Activated CD8-positive, alpha-beta memory T cell treated with anti-CD3 and anti-CD28 coated beads for 1 hour (primary cell): ENCODE data around the gene BCL11B.

Source experiments
- DNase-seq, 2 donors: peaks; one replicate each; pipeline ENCODE4 v3.0.0-alpha.2; 2020; ENCODE audit warnings: low read depth in 1 of 2; ENCODE audit errors: extremely low read depth in 1 of 2

Gene BCL11B

DNA sequence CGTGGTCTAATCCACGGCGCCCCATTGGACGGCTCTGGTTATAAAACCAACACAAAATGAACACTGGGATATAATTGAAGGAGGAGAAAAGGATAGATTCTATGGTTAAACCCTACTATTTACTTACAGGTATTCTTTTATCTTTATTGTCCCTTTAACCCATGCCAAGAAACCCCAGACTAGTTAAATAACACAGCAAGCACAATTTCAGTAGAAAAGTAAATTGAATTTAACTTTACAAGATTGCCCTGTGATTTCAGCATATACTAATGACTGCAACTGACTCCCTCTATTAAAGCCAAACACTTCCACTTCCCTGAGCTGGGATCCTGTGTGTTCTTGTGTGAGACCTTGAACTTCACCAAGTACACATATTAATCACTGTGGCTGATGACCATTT lies 45.3 kb downstream of the BCL11B start:
- no peak for DNase-seq

DNA sequence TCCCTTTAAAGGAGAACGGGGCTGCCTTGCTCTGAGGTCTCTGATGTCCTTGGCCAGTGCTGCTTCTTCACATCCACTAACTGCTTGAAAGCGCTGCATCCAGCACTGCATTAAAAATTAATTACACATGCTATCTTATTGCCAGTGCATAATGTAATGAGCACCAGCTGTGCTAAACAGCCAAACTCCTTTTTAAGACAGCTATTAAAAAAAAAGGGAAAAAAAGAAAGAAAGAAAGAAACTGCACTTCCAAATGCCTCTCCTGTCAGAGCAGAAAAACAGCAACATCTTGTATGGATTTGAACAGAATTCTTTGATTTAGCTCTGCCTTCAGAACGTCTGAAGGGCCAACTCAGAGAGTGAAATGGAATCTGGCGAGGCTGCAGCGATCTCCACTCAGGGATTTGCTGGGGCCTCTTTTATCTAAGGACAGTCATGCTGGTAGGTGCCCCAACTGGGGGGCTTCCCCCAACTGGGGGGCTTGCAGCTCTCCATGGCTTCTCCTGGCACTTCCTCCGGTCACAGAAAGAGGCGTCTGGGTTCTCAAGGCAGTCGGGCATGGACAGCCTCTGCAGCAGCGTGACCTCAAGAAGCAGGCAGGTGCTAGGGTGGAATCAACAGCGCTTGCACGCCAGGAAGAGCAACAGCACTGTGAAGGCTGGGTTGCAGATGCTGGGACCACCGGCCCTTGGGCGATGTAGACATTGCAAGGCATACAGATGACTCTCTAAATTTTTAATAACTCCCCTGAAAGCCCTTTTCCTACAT lies 46.4 kb downstream of the BCL11B start:
- no peak for DNase-seq

DNA sequence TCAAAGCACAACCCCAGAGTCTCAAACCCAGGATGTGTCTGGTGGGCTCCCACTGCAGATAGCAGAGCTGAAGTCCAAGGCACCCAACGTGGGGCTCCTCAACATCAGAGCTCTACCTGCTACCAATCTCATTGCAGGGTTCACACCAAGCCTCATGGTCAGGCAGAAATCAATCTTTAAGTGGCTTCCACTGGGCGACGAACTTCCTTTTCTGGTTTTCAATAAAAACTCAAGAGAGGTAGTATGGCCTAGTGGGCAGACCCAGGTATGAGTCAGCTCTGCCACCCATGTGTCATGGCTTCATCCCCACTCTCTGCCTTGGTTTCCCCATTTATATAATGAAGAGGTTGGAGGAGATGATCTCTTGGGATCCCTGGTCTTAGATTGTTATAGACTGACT lies 47.0 kb downstream of the BCL11B start:
- DNase-seq = no peak

DNA sequence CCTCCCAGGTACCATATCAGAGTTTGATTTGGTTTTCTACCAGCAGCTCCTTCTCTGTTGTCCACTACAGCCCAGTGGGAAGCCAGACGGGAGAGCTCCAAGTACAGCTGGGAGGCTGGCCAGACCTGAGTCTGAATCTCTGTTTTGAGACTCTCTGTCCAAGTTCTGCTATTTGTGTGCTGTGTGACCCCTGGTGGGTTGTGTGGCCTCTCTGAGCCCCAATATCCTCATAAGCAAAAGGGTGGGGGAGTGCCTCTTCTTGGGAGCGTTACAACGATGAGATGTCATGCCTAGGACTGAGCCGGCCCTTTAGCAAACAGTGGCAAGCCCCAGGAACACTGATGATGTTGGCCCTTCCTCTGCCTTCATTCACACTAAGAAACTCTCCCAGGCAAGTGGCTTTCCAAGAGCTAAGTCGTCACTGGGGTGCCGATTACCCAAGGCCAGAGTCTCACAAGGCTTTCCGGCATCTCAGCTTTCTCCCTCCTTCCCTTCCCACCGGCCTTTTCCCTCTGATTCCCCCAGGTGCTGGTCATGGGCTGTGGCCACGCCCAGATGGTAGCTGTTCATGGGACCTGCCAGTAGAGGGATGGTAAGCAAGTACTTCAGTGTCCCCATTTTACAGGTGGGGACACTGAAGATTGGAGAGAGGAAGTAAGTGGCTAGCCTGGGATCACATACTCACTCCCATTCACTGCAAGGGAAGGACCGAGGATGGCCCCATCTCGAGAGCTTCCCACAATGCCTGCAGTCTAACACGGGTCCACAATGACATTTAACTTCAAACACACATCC lies 47.7 kb downstream of the BCL11B start:
- no peak for DNase-seq

DNA sequence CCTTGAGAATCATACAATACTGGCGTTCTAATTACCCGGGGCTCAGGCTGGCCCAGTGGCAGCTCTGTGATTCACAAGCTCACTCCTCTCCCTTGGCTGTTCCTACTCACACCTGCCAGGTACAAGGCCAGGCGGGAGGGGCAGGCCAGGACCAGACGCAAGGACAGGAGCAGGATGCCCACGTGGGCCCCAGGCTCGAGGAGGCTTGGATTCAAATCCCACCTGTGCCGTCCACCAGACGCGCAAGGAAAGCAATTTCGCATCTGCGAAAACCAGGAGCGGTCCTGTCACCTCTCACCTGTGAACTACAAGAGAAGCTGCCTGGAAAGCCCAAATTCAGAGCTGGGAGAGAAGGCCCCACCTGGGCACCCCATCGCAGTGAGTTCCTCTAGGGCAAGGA lies 50.6 kb downstream of the BCL11B start:
- no peak for DNase-seq

DNA sequence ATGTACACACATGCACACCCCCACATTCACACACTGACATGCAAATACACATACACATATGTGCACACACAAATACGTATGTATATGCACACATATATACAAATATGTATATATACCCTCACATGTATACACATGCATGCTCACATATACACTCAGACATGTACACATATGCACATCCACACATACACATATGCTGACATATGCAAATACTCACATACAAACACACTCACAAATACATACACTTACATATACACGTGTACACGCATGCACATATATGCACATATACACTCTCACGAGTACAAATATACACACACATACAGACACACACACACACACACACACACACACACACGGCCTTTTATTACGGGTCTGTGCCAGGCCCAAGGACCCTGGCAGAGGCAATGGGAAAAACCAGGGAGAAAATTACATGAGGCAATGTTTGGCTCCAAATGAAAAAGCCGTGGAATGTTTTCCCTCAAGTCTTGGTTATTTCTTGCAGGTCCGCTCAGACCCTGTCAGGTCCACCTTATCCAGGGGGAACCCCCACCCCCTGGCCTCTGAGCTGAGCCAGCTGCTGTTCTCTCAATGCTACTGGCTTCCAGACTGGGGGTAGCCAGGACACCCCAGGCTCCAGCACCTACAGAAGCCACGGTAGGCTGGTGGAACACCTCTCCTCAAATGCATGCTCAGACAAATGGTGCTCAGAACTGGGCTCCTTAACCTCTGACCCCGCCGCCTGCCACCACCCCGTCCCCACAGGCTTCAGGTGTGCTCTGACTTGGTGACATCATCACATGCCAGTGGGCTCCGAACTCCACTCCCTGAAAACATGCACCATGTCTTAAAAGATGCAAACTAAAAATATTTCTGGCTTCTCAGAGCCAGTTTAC lies 54.7 kb downstream of the BCL11B start:
- no peak for DNase-seq

DNA sequence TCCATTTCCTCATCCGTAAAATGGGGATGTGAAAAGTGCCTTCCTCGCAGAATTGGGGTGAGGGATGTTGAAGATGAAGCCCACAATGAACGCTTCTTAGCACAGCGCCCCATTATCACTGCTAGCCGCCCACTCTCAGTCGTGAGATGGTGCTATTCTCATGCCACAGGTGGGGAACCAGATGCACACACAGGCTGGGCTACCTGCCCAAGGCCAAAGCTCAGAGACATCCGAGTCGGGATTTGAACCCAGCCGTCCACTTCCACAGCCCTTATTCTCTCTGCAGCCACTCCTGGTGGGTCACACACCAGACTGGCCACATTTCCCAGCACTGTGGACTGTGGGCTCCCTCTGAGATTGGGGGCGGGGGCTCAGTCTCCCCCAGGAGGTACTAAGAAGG lies 55.8 kb downstream of the BCL11B start:
- no peak for DNase-seq

DNA sequence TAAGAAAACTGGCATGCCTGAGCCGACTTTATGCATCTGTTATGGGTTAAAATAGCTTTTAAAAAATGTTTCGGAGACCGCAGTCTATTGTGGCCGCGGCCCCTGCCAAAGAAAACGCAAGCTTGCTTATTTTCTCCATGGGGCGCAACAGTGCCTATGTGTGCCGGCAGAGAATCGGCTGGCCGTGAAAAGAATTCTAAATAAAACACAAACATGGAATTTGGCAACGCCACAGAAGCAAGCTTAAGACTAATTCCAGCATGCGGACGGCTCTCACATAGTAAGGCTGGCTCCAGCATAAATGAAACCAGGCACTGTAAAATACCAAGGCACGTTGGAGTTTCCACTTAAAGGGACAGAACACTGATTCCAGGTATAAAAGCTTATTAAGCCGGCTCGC lies 56.7 kb downstream of the BCL11B start:
- no peak for DNase-seq

DNA sequence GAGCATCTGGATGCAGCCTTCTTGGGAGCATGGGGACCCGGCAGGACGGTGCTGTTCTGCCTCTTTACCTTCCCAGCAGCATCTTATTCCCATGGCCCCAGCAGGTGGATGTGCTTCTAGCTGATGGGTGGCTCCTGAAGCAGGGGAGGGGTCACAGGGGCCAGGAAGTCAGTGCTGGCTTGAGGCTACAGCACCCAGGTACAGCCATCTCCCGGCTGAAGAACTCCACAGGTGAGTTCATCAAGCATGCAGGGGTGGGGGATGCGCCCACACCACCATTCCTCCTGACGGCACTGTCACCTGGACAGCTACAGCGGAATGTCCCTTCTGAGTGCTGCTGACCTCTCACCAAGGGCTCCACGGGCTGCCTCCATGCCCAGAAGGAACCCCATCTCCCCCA lies 57.3 kb downstream of the BCL11B start:
- DNase-seq = no peak

DNA sequence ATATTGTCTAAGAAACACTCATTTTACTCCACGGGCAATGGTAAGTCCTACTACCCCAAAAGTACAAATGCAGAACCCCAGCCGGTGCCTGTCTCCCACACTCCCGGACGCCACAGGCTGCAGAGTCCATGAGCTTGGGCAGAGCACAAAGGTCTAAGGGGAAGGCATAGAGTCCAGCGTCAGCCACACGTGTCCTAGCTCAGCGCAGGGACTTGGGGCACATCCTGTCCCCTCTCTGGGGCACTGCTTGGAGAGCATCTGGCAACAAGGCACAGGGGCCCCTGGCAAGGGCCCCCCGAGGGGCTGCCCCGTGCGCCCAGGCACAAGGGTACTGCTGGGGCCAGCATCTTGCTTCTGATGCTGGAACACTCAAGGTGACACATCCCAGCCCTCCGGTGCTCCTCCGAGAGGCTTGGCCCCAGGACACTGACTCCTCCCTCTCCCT lies 58.4 kb downstream of the BCL11B start:
- DNase-seq = no peak

DNA sequence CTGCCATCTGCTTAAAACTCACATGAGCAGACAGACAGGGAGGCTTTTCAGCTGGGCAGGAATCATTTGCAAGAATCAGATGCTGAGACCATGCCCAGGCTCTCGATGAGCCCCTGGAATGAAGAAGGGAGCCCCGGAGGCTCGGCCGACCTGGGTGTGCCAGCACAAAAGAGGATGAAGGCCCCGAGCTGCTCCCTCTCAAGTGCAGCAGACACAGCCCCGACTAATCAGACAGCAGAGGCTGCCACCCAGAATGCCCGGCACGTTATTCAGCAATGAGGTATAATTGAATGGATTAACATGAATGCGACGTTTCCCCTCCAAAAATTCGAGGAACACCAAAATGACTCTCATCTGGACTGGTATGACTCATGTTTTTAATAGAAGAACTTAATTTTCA lies 58.9 kb downstream of the BCL11B start:
- DNase-seq = no peak

DNA sequence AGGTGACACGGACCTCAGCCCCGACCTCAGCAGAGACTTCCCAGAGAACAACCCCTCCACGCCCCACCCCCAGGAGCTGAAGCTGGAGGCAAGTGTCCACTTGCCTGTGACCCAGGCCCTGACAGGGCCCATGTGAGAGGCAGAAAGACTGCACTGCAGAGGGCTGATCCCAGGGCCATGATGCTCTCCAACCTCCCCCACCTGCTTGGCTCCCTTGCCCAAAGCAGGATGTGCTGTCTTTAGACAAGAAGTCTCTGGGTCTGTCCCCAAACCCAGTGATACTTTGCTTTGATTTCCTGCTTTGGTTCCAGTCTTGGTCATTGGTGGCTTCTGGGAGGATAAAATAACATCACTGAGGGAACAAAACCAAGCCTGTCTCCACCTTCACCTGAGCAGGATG lies 59.4 kb downstream of the BCL11B start:
- DNase-seq = no peak

DNA sequence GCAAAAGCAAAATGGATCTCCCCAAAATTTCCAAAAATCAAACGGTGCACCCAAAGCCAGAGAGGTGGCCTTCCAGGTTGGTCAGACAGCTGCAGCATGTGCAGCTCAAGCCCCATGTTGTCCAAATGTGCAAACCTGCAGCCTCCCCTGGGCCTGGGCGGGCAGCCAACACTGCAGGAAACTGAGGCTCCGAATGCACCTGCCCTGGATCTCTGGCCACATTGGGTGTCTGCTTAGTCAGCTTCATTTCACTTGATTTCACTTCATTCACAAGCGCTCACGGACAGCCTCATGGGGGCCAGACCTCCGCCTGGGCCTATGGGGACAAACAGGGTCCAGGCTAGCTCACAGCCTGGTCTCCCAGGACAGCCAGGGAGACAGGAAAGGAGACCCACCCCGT lies 59.8 kb downstream of the BCL11B start:
- DNase-seq = no peak

DNA sequence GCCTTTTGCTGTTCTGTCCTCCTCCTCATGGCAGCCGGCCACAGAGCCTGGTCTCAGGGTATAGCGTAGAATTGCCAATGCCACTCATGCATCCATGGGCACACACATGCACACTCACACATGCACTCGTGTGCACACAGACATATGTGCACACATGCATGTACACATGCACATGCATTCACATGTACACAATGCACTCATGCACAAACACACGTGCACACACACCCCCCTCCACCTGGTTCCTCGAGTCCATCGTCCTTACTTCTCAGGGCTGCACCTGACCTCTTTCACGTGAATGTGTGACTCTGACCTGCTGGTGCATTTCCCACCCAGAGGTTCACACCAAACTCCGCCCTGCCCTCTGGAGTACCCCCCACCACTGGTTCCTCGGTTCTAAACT lies 60.6 kb downstream of the BCL11B start:
- DNase-seq = no peak

DNA sequence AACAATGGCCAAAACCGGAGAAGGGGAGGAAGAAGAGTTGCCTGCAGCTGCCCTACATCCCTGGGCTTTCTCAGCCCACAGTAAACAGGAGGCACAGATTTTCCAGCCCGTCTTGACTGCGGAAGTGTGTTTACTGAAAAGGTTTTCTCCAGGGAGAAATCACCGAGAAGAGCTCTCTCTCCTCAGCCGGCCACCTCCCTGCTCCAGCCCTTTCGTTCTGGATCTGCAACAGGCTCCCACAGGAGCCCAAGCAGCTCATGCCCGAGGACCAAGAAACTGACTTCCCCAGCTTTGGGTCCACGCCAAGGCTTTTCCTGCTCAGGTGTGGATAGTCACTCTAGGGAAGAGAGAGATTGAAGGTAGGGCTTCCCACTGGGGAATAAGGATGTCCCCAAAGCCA lies 61.7 kb downstream of the BCL11B start:
- no peak for DNase-seq

DNA sequence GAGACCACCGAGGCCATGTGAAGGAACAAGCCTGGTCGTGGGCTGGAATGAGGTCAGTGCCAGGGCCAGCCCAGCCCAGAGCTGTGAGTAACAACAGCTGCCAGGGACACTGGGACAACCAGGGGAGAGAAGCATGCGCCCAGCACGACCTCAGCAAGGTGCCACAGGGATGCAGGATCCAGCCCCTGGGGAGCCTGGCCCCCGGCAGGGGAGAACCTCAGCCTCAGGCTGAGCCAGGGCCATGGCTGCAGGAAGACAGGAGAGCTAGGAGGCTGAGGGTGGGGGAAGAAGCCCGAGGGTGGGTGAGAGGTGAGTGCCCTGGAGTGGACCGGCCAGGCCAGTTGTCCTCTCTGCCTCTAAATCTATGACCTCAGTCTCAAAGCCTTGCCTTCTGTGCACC lies 62.6 kb downstream of the BCL11B start:
- DNase-seq = no peak

DNA sequence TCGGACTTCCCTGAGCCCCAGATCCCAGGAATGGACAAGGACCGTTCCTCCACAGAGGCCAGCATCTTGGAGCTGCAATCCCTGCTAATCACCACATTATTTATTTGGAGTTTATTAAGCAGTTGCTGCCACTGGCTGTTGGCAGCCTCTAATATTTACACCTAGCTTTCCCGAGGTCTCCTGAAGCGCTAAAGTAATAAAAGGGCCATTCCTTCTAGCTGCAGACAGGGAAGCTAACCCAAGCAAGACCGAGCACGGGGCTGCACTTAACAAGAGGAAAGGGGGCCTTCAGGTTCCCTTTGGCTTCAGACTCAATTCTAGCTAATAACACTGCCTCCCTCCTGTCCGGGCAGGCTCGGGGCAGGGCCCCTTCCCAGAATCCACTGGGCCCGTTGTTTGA lies 63.7 kb downstream of the BCL11B start:
- no peak for DNase-seq

DNA sequence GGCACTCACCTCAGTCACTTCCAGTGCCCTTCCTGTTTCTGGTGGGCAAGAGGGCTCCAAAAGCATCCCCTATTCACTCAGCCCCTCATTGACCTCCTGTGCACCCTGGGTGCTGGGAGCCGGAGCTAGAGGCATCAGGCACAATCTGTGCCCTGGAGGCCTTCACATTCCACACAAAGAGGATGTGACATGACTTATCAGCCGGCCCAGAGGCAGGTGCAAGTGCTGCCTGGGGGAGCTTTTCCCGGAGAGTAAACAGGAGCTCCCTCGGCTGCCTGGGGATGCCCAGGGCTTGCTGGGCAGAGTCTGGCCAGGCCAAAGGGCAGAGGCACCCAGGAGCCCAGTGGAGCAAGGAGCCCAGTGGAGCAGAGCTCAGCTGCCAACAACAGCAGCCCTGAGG lies 64.5 kb downstream of the BCL11B start:
- no peak for DNase-seq

DNA sequence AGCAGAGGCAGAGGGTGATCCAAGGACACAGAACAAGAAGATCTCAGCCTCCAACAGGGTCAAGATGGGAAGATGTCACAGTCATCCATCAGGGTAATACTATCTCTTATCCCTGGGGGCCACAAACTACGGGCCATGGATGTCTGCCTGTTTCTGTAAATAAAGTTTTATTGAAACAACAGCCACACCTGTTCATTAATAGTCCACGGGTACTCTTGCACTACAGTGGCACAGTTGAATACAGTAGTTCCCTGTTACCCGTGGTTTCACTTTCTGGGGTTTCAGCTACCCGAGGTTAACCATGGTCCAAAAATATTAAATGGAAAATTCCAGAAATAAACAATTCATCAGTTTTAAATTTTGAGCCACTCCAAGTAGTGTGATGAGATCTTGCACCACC lies 65.9 kb downstream of the BCL11B start:
- no peak for DNase-seq

DNA sequence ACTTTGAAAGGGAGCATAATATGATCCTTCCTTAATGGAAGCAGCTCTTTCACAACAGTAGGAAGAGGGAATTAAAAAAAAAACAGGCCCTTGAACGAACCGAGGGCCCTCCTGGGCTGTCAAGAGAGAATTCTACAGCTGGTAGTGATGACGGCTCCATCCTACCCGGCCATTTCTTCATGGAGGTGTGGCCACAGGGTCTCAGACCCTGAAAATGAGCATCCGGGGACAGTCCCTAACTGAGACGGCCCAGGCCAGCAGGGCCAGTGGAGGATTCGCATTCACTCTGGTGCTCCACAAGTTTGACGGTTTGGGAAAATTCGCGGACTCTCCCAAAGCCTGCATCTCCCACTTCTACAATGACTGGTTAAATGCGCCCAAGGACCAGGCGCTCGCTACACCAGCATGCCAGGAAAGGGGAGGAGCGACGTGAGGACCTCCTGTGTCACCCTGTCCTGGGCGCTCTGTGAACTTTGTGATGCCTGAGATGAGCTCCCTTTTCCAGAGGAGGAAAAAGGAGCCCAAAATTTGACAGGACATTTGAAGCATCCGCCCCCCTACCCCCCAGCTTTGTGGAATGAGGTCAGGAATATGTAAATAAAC lies 66.8 kb downstream of the BCL11B start:
- DNase-seq = no peak

DNA sequence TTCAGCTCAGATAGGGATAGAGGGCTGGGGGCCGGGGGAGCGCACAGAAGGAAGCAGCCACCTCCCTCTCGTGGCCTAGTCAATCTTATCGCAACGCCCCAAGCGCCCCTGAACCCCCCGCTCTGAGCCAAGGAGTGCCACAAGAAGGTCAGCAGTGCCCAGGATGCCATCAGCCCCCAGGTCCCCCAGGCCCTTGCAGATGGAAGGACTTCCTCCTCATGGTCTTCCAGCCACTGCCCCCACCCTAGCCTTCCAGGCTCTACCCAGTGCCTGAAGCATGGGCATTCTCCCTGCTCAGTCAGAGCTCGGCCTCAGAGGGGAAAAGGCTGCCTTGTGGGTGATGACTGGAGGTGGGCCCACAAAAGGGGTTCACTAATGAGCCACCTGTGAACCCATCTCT lies 68.2 kb downstream of the BCL11B start:
- DNase-seq = no peak
